ENCODE results near the gene C16orf82.

- TF ChIP-seq CTCF (IDR thresholded peaks at IDR 0.05; ENCODE audit: poor library complexity, severe bottlenecking): peak; percentile 79
- no peak for TF ChIP-seq TAF1 (IDR thresholded peaks at IDR 0.05; ENCODE audit: low read depth)
- TF ChIP-seq REST (IDR thresholded peaks at IDR 0.05; ENCODE audit: borderline replicate concordance): no peak
These were observed 43.2 kb downstream of the C16orf82 start for GRCh38 chr16:27109666-27110523.

All from neural cell (in vitro differentiated cells).